ENCODE data around the gene NHERF1.

Gene NHERF1

DNA sequence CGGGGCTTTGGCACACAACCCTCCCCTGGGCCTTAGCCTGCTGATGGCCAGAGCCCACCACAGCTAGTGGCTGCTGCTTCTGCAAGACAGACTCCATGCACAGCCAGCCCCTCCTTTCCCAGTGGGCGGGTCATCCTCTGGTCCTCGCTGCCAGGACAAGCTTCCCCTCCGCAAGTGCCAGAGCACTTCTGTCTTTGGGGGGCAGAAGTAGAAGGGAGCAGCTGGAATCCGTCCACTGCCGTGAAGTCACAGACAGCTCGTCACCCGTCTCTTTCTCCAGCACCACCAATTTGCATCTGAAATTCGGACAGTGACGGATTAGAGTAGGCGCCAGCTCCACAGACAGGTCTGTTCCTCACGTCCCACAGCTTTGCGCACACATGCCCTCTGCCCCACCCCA is 59.0 kb downstream of the NHERF1 start:
- TF ChIP-seq TAF1 (IDR thresholded peaks at IDR 0.05; ENCODE audit: low read depth), result no peak
- TF ChIP-seq NFIC (IDR thresholded peaks at IDR 0.05), result no peak
- no peak for TF ChIP-seq CREB1 (IDR thresholded peaks at IDR 0.05; ENCODE audit: low read depth)
- no peak for TF ChIP-seq ZBTB7A (IDR thresholded peaks at IDR 0.05; ENCODE audit: low read depth)
- no peak for TF ChIP-seq CEBPB (IDR thresholded peaks at IDR 0.05)
- no peak for TF ChIP-seq RAD21 (IDR thresholded peaks at IDR 0.05; ENCODE audit: low read depth)
- TF ChIP-seq FOXM1 (IDR thresholded peaks at IDR 0.05; ENCODE audit: borderline replicate concordance, low read depth), result no peak
- TF ChIP-seq, protein P1, sequence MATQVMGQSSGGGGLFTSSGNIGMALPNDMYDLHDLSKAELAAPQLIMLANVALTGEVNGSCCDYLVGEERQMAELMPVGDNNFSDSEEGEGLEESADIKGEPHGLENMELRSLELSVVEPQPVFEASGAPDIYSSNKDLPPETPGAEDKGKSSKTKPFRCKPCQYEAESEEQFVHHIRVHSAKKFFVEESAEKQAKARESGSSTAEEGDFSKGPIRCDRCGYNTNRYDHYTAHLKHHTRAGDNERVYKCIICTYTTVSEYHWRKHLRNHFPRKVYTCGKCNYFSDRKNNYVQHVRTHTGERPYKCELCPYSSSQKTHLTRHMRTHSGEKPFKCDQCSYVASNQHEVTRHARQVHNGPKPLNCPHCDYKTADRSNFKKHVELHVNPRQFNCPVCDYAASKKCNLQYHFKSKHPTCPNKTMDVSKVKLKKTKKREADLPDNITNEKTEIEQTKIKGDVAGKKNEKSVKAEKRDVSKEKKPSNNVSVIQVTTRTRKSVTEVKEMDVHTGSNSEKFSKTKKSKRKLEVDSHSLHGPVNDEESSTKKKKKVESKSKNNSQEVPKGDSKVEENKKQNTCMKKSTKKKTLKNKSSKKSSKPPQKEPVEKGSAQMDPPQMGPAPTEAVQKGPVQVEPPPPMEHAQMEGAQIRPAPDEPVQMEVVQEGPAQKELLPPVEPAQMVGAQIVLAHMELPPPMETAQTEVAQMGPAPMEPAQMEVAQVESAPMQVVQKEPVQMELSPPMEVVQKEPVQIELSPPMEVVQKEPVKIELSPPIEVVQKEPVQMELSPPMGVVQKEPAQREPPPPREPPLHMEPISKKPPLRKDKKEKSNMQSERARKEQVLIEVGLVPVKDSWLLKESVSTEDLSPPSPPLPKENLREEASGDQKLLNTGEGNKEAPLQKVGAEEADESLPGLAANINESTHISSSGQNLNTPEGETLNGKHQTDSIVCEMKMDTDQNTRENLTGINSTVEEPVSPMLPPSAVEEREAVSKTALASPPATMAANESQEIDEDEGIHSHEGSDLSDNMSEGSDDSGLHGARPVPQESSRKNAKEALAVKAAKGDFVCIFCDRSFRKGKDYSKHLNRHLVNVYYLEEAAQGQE (IDR thresholded peaks at IDR 0.05; ENCODE audit: low read depth), result no peak
- no peak for TF ChIP-seq EGR1 (IDR thresholded peaks at IDR 0.05)
- TF ChIP-seq, protein P2, sequence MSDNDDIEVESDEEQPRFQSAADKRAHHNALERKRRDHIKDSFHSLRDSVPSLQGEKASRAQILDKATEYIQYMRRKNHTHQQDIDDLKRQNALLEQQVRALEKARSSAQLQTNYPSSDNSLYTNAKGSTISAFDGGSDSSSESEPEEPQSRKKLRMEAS (IDR thresholded peaks at IDR 0.05), result no peak
- TF ChIP-seq YY1 (IDR thresholded peaks at IDR 0.05; ENCODE audit: low read depth), result no peak
- no peak for TF ChIP-seq TCF12 (IDR thresholded peaks at IDR 0.05; ENCODE audit: low read depth)
- TF ChIP-seq EP300 (IDR thresholded peaks at IDR 0.05; ENCODE audit: borderline replicate concordance), result no peak
- no peak for TF ChIP-seq TEAD4 (IDR thresholded peaks at IDR 0.05)
- TF ChIP-seq, protein P3, sequence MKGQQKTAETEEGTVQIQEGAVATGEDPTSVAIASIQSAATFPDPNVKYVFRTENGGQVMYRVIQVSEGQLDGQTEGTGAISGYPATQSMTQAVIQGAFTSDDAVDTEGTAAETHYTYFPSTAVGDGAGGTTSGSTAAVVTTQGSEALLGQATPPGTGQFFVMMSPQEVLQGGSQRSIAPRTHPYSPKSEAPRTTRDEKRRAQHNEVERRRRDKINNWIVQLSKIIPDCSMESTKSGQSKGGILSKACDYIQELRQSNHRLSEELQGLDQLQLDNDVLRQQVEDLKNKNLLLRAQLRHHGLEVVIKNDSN (IDR thresholded peaks at IDR 0.05), result no peak

DNA sequence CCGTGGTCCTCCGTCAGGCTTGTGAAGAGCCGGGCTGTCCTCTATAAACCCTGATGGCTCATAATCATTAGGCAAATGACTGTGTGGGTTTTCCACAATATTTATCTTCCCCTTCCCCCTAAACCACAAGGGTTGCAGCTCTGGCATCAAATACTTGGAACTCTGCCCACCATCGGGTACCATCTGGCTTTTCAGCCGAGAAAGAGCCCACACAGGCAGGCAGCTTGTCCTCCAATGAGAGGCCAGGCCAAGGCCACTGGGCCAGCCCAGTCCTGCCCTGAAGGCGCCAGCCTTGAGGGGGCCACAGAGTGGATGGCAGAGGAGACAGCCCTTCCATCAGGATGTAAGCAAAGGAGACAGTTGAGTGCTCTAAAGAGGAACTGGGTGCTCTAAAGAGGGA is 59.5 kb downstream of the NHERF1 start:
- no peak for TF ChIP-seq EGR1 (IDR thresholded peaks at IDR 0.05)
- TF ChIP-seq ZBTB7A (IDR thresholded peaks at IDR 0.05; ENCODE audit: low read depth), result no peak
- no peak for TF ChIP-seq TEAD4 (IDR thresholded peaks at IDR 0.05)
- TF ChIP-seq, protein P3 (IDR thresholded peaks at IDR 0.05), result no peak
- TF ChIP-seq, protein P2 (IDR thresholded peaks at IDR 0.05), result no peak
- TF ChIP-seq, protein P1 (IDR thresholded peaks at IDR 0.05; ENCODE audit: low read depth), result no peak
- TF ChIP-seq CEBPB (IDR thresholded peaks at IDR 0.05), result no peak
- no peak for TF ChIP-seq TAF1 (IDR thresholded peaks at IDR 0.05; ENCODE audit: low read depth)
- TF ChIP-seq CREB1 (IDR thresholded peaks at IDR 0.05; ENCODE audit: low read depth), result no peak
- no peak for TF ChIP-seq YY1 (IDR thresholded peaks at IDR 0.05; ENCODE audit: low read depth)
- TF ChIP-seq EP300 (IDR thresholded peaks at IDR 0.05; ENCODE audit: borderline replicate concordance), result no peak

DNA sequence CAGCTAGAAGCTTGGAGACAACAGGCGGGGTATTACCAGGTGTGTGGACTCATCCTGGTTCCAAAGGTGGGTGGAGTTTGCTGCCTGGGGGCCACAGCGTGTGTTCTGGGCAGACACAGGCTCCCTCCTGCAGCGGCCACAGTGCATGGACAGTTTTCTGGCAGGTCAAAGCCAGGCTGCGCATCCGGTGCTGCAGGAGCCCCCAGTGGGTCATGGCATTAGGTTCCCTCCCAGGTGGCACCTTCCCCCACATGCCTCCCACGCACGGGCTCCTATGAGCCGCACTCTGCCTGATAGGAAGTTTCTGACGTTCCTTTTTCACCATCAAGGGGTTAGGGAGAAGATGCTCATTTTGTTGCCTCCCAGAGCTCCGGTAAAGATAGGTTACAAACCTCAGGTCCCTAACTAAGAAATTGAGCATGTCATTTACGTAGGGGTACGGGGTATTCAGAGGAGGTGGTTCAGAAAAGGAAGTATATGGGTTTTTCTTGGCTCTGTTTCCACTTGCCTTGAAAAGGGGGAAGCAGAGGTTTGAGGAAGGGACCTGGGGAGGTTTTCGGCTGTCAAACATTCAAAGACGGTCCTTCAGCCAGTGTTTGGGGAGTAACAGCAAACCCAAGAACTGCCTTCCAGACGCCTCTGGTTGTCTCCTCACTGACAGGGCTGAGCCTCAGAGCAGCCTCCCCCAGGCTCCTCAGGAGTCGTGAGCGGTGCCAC is 60.4 kb downstream of the NHERF1 start:
- TF ChIP-seq NFIC (IDR thresholded peaks at IDR 0.05) (no peak), RAD21 (IDR thresholded peaks at IDR 0.05; ENCODE audit: low read depth) (no peak), YY1 (IDR thresholded peaks at IDR 0.05; ENCODE audit: low read depth) (no peak), CEBPB (IDR thresholded peaks at IDR 0.05) (no peak), EP300 (IDR thresholded peaks at IDR 0.05; ENCODE audit: borderline replicate concordance) (no peak), ZBTB7A (IDR thresholded peaks at IDR 0.05; ENCODE audit: low read depth) (no peak)
- TF ChIP-seq, protein P1 (IDR thresholded peaks at IDR 0.05; ENCODE audit: low read depth), result no peak
- TF ChIP-seq, protein P3 (IDR thresholded peaks at IDR 0.05), result no peak
